ENCODE measurements around the gene SPX. TPM values are rescaled to one million over a fixed set of nuclear protein-coding genes. Genes with fewer than 3 reads are reported as not detected.
A peak's percentile ranks its signal among the peaks of the same experiment; 100 is the strongest.

The SPX gene
- total RNA-seq, 1 donor from 2014 or later: 4.4 TPM

DNA sequence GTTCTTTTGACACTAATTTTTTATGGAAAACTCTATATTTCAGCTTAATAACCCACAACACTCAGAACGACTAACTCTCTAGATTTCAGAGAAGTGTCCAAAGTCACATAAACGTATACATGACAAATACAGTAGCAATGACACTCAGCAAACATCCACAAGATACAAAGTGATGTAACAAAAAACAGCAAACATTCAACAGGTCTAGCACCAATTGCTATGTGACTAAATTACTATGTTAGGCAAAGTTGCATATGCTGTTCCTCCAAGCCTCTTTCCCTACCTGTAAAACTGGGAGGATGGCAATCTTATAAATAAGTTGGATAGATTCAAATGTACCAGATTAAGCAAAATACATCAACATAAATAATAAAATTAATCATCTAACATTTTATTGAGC is 26.3 kb upstream of the SPX start:
- H3K36me3 Mint-ChIP-seq (ENCODE audit: low read depth): peaks cover 16% of the 10 kb centered on the region
- no peak overlapping the region for H3K4me3 Mint-ChIP-seq (ENCODE audit: unreplicated experiment)
- no peaks in the 10 kb centered on the region for H3K9me3 Mint-ChIP-seq (ENCODE audit: low read depth)
- no peak overlapping the region for H3K27ac Mint-ChIP-seq (ENCODE audit: unreplicated experiment)
- TF ChIP-seq, protein P1, sequence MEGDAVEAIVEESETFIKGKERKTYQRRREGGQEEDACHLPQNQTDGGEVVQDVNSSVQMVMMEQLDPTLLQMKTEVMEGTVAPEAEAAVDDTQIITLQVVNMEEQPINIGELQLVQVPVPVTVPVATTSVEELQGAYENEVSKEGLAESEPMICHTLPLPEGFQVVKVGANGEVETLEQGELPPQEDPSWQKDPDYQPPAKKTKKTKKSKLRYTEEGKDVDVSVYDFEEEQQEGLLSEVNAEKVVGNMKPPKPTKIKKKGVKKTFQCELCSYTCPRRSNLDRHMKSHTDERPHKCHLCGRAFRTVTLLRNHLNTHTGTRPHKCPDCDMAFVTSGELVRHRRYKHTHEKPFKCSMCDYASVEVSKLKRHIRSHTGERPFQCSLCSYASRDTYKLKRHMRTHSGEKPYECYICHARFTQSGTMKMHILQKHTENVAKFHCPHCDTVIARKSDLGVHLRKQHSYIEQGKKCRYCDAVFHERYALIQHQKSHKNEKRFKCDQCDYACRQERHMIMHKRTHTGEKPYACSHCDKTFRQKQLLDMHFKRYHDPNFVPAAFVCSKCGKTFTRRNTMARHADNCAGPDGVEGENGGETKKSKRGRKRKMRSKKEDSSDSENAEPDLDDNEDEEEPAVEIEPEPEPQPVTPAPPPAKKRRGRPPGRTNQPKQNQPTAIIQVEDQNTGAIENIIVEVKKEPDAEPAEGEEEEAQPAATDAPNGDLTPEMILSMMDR (IDR thresholded peaks at IDR 0.05): no peak
- peaks cover 35% of the 10 kb centered on the region for H3K4me1 Mint-ChIP-seq (ENCODE audit: low read depth)
- no peaks in the 10 kb centered on the region for H3K27me3 Mint-ChIP-seq (ENCODE audit: low read depth)
- DNase-seq (ENCODE audit: low spot score): no peak

DNA sequence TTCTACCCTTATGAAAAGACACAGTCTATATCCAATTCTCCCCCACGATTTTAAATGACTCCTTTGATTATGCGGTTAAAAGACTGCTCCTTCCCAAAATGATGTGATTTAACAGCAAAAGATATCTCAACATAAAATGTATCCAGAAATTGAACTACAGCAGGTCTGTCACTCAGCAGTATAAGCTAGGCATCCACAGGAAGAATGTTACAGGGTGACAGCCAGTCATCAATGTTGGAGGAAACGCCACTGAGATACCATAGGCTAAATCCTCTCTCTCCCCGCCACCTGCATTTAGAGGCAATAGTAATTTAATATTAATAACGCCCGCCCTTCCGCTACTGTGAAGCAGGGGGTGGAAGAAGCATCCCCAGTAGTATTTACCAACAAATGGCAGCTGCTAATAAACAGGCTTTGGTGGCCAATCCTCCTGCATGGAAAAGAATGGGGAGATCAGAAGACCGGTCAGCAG is 25.3 kb upstream of the SPX start:
- TF ChIP-seq, protein P1 (IDR thresholded peaks at IDR 0.05): no peak
- Mint-ChIP-seq H3K4me1 (ENCODE audit: low read depth) (peaks cover 43% of the 10 kb centered on the region), H3K27me3 (ENCODE audit: low read depth) (no peaks in the 10 kb centered on the region), H3K36me3 (ENCODE audit: low read depth) (peaks cover 14% of the 10 kb centered on the region), H3K9me3 (ENCODE audit: low read depth) (no peaks in the 10 kb centered on the region), H3K27ac (ENCODE audit: unreplicated experiment) (no peak overlapping the region), H3K4me3 (ENCODE audit: unreplicated experiment) (no peak overlapping the region)
- no peak for DNase-seq (ENCODE audit: low spot score)

DNA sequence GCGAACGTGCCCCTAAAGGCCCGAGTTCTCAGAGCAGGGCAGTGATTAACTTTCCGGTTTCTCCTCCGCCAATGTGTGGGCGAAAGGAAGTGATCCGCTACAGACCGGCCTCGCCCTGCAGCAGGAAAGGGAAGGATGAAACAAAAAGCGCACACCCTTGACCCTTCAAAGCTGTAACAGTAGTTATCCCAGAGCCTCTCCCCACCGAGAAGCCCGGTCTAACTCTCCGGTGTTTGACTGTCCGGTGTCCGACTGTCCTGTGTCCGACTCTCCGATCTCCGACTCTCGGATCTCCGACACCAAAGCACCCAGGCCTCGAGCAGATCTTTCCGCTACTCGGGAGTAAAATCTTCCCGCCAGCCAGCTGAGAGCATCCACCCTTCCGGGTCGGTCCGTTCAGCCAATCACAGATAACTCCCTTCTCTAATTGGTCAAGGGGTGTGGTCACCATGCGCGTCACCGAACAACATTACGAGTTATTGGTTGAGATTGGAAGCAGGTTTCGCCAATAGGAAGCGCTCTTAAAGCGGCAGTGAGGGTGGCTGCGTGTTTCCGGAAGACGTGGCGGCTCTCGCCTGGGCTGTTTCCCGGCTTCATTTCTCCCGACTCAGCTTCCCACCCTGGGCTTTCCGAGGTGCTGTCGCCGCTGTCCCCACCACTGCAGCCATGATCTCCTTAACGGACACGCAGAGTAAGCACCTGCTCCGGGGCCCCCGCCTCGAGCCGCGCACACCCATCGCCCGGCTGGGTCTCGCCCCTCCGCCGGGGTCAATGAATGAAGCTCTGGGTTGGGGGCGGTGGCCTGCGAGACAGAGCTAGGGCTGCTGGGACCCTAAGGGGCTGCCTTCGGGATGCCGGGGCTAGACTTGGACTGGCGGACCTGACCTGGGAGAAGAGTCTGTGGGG is 24.6 kb upstream of the SPX start, which contains the start of the genes GOLT1B and RECQL:
GOLT1B (plus strand) TSS at position 532 of the 906 bp plus-strand sequence; CDS start at position 667, 135 bp downstream.
RECQL (minus strand) TSS at position 378 of the 906 bp plus-strand sequence. CDS start 2,065 bp downstream, outside the sequence.
- Mint-ChIP-seq H3K27me3 (ENCODE audit: low read depth) (no peaks in the 10 kb centered on the region), H3K36me3 (ENCODE audit: low read depth) (peaks cover 14% of the 10 kb centered on the region)

GRCh38 chr12:21502164-21502496 is 24.0 kb upstream of the SPX start:
- no peak overlapping the region for H3K4me3 Mint-ChIP-seq (ENCODE audit: unreplicated experiment)
- peaks cover 46% of the 10 kb centered on the region for H3K4me1 Mint-ChIP-seq (ENCODE audit: low read depth)
- peaks cover 12% of the 10 kb centered on the region for H3K36me3 Mint-ChIP-seq (ENCODE audit: low read depth)
- no peak overlapping the region for H3K27ac Mint-ChIP-seq (ENCODE audit: unreplicated experiment)
- TF ChIP-seq, protein P1 (IDR thresholded peaks at IDR 0.05): no peak
- DNase-seq (ENCODE audit: low spot score): no peak
- no peaks in the 10 kb centered on the region for H3K27me3 Mint-ChIP-seq (ENCODE audit: low read depth)
- H3K9me3 Mint-ChIP-seq (ENCODE audit: low read depth): no peaks in the 10 kb centered on the region

More for the DNA sequence above, 24.6 kb upstream of the SPX start, which contains the start of the genes GOLT1B and RECQL:
- Mint-ChIP-seq H3K4me1 (ENCODE audit: low read depth) (peaks cover 46% of the 10 kb centered on the region), H3K9me3 (ENCODE audit: low read depth) (no peaks in the 10 kb centered on the region), H3K27ac (ENCODE audit: unreplicated experiment) (no peak within 1 kb of the TSS), H3K4me3 (ENCODE audit: unreplicated experiment) (no peak within 1 kb of the TSS)
- DNase-seq (ENCODE audit: low spot score): peak; percentile 96
- TF ChIP-seq, protein P1 (IDR thresholded peaks at IDR 0.05): no peak

GRCh38 chr12:21502872-21503271 is 23.2 kb upstream of the SPX start:
- Mint-ChIP-seq H3K27me3 (ENCODE audit: low read depth) (no peaks in the 10 kb centered on the region), H3K4me3 (ENCODE audit: unreplicated experiment) (no peak overlapping the region), H3K4me1 (ENCODE audit: low read depth) (peaks cover 46% of the 10 kb centered on the region), H3K9me3 (ENCODE audit: low read depth) (no peaks in the 10 kb centered on the region), H3K27ac (ENCODE audit: unreplicated experiment) (no peak overlapping the region), H3K36me3 (ENCODE audit: low read depth) (peaks cover 7% of the 10 kb centered on the region)
- no peak for DNase-seq (ENCODE audit: low spot score)
- TF ChIP-seq, protein P1 (IDR thresholded peaks at IDR 0.05): no peak
